ENCODE measurements around the gene TRIM14.
A peak's percentile ranks its signal among the peaks of the same experiment; 100 is the strongest.
"Not testable (repeated sequence)": the region's sequence is repeated elsewhere in the genome, so short reads cannot be mapped to it uniquely, and the experiment has no call there.

The TRIM14 gene

DNA sequence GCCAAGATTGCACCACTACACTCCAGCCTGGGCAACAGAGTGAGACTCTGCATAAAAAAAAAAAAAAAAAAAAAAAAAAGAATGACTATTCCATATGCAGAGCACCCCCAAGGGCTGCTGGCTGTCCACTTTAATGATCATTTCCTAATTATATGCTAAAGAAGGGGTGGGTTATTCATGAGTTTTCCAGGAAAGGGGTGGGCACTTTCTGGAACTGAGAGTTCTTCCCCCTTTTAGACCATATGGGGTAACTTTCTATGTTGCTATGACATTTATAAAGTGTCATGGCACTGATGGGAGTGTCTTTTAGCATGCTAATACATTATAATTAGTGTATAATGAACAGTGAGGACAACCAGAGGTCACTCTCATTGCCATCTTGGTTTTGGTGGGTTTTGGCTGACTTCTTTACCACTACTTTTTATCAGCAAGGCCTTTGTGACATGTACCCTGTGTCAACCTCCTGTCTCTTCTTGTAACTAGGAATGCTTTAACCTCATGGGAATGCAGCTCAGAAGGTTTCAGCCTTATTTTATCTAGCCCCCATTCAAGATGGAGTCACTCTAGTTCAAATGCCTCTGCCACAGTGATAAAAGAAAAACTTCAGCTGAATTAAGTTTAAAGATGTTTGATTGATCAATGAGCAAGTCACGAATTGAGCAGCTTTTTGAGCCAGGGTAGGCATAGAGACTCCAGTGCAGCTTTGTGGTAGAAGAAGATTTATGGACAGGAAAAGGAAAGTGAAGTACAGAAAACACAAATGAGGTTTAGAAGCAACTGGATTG is 69.5 kb downstream of the TRIM14 start:
- no peak for DNase-seq (ENCODE audit: low read depth in 2 of 2)

DNA sequence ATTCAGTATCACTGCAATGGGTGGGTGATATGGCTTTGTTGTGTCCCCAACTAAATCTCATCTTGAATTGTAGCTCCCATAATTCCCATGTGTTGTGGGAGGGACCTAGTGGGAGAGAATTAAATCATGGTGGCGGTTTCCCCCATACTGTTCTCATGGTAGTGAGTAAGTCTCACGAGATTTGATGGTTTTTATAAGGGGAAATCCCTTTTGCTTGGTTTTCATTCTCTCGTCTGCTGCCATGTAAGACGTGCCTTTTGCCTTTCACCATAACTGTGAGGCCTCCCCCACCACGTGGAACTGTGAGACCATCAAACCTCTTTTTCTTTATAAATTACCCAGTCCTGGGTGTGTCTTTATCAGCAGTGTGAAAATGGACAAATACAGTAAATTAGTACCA is 72.0 kb downstream of the TRIM14 start:
- DNase-seq (ENCODE audit: low read depth in 2 of 2): no peak

DNA sequence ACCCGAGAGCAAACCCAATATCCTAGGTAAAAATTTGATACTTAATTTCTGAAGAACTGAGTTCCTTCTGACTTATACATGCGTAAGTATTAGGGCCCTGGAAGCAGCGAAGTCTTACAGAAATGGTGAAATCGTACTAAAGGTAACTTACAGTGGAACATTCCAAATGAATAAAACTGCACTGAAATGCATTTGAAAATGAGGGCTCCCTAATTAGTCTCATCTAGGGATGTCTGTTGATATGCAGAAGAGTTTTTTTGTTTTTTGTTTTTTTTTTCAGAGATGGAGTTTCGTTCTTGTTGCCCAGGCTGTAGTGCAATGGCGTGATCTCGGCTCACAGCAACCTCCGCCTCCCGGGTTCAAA is 72.9 kb downstream of the TRIM14 start:
- no peak for DNase-seq (ENCODE audit: low read depth in 2 of 2)

DNA sequence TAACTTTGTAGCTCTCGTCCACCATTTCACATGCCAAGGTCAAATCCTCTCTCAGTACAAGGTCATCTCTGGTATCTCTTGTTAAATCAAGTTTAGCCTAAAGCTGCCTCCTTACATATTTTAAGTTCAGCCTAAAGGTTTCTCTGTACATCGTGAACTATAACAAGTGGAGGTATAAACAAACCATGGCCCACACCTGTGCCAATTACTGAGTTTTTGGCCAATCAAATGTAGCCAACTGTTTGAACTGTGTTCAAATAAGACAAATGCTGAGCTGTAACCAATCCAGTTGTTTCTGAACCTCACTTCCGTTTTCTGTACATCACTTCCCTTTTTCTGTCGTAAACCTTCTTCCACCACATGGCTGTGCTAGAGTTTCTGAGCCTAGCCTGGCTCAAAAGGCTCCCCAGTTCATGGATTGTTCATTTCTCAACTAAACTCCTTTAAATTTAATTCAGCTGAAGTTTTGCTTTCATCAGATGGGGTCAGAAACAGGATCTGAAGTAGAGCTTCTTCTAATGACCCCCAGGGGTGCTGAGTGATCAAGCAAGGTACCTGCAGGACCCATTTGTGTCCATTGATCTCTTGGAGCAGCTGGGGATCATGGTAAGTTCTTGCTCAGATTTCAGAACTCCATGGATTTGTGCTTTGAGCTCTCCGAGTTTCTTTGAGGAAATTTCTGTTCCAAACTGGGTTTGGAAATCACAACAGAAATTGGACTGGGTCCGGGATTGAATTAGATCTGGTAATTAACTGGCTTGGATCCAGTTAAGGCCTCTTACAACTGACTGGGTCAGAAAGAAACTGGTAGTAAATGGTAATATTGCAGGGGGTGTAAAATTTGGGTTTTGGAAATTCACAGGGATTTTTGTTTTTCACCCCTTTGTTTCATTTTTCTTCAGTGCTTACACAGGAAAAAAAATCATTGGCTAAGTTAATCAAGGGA is 73.5 kb downstream of the TRIM14 start:
- no peak for DNase-seq (ENCODE audit: low read depth in 2 of 2)

DNA sequence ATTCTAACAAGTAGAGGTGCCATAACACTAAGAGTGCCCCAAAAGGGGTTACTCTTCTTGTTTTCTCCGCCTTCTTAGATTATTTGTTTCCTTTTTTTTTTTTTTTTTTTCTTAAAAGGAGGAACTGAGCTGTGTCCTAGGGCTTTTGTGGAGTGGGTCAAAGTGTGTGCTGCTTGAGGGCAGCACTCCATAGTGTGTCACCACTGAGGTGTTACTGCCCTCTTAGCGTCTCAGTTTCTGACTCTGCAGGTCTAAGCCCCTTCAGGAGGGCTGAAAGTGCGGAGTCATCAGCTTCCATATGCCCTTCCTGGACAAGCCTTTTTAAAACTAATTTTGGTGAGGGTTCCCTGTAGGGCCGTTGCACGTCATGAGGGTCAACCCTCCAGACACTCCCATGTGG is 75.1 kb downstream of the TRIM14 start:
- DNase-seq (ENCODE audit: low read depth in 2 of 2): no peak

DNA sequence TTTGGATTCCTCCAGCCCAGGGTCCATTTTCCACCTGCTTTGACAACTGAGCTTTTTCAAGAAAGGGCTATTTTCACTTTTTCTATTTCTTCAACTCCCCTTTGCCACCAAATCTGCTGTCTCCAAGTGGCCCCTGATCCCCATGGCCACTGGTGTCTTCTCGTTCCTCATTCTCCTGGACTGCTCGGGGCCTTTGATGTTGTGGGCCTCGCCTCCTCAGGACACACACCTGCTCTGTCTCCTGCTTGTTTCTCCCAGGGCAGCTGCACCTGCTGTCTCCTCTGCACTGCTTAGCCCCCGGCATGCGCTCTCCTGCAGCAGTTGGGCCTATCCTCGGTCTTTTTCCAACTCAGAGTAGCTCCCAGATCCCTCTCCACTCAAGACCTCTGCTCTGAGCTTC is 78.8 kb downstream of the TRIM14 start:
- no peak for DNase-seq (ENCODE audit: low read depth in 2 of 2)

DNA sequence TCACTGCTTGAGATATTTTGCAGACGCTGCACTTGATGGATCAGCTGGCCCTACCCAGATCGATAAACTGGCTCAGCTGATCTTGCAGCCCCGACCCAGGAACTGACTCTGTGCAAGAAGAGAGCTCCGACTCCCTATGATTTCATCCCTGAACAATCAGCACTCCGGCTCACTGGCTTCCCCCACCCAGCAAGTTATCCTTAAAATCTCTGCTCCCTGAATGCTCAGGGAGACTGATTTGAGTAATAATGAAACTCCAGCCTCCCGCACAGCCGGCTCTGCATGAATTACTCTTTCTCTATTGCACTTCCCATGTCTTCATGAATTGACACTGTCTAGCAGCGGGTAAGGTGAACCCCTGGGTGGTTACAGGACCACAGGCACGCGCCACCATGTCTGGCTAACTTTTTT is 79.4 kb downstream of the TRIM14 start:
- DNase-seq (ENCODE audit: low read depth in 2 of 2): no peak

DNA sequence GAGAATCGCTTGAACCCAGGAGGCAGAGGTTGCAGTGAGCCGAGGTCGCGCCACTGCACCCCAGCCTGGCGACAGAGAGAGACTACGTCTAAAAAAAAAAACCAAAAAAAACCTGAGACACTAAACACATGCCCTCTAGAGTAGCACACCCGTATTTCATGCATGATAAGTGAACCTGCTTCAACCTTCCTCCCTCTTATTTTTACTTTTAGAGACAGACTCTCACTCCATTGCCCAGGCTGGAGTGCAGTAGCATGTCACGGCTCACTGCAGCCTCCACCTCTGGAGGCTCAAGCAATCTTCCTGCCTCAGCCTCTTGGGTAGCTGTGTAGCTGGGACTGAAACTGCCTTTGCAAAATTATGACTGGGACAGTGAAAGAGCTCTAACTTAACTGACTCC is 80.1 kb downstream of the TRIM14 start:
- DNase-seq (ENCODE audit: low read depth in 2 of 2): no peak

DNA sequence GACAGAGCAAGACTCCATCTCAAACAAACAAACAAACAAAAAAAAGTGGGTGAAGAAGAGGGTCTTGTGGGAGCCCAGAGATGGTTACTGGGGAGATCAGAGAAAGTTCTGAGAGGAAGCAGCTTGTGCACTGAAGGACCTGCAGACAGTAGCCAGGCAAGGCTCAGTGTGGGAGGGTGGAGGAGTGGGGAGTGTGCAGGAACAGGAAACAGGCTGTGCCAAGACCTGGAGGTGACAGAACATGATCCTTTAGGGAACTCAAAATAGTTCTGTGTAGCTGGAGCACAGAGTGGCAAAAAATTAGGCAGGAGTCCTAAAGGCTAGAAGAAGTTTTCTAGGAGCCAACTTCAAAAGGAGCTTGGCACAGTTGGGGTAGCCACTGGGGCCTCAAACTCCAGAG is 81.7 kb downstream of the TRIM14 start:
- DNase-seq (ENCODE audit: low read depth in 2 of 2): no peak

DNA sequence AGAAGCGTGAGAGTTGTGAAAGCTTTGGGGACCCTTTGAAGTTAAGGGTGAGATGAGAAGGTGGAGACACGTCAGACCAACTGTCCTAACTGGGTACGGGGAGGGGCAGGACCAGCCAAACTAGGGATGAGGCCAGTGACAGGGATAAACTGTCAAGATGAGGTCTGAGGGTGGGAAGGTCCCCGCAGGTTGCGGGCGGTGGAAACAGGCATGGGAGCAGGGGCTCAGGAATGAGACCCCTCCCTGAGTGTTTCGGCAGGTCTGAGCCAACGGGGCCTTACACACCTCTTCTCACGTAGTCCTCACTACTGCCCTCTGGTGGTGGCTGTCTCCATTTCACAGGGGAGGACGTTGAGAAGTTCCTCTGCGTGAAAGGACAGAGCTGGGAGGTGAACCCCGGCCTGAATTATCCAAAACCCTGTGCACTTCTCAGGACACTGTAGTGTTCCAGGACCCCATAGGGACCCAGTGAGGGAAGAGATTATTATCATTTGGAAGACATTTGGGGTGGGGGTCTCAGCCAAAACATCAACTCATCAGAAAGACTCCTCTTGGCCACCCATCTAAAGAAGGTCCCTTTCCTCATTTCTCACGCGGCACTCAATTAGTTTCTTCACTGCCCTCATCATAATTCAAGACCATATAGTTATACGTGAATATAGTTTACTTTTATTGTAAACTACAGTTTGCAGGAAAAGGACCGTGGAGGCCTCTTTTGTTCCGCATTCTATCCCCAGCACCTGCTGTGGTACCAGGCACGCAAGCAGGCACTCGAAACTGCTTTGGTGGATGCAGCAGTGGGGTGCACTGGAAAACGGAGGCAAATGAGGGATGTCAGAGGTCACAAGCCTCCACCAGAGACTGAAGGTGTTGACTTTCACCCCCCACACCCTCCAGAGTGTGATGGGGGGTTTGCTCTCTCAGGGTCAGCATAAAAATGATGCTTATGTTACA is 84.2 kb downstream of the TRIM14 start:
- DNase-seq (ENCODE audit: low read depth in 2 of 2): peak; percentile 78 to 94

DNA sequence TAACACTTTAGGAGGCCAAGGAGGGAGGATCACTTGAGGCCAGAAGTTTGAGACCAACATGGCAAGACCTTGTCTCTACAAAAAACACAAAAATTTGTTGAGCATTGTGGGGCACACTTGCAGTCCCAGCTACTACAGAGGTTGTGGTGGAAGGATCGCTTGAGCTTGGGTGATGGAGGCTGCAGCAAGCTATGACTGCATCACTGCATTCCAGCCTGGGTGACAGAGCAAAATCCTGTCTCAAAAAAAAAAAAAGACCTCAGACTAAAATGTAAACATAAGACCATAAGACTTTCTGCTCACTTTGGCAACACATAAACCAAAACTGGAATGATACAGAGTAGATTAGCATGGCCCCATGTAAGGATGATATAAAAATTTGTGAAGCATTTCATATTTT is 87.1 kb downstream of the TRIM14 start:
- no peak for DNase-seq (ENCODE audit: low read depth in 2 of 2)

DNA sequence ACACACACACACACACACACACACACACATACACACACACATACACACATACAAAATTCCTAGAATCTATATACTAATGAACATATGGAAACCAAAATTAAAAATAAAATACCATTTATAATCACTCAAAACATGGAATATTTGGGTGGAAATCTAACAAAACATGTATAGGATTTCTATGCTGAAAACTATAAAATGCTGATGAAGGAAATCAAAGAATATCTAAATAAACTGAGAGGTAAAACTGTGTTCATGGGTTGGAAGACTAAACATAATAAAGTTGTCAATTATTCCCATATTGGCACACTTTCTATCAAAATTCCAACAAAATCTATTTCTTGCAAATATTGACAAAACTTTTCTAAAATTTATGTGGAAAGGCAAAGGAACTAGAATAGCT is 87.9 kb downstream of the TRIM14 start:
- no peak for DNase-seq (ENCODE audit: low read depth in 2 of 2)

DNA sequence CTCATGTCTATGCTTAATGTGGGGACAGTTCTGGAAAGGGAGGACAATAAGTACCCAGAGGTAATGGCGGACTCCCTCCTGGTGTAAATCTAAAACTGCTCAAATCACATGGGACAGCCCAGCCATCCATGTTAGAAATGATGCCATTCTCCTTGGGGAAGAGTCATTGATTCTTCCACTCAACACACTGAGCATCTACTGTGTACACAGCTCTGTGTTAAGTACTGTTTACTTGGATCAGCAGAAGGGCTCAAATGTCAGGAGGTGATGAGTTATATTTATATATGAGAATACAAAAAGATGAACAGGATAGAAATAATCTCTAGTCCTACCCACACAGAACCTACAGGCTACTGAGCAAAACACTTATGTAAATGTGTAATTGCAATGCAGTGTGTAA is 94.3 kb downstream of the TRIM14 start:
- no peak for DNase-seq (ENCODE audit: low read depth in 2 of 2)

DNA sequence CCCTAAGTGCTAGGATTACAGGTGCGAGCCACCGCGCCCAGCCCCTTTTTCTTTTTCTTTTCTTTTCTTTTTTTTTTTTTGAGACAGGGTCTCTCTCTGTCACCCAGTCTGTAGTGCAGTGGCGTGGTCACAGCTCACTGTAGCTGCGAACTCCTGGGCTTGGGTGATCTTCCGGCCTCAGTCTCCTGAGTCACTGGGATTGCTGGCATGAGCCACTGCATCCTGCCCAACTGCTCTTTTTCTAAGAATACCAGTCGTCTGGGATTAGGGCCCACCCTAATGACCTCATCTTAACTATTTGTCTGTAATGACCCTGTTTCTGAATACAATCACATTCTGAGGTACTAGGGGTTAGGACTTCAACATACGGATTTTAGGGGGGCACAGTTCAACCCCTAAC is 96.6 kb downstream of the TRIM14 start:
- no peak for DNase-seq (ENCODE audit: low read depth in 2 of 2)

DNA sequence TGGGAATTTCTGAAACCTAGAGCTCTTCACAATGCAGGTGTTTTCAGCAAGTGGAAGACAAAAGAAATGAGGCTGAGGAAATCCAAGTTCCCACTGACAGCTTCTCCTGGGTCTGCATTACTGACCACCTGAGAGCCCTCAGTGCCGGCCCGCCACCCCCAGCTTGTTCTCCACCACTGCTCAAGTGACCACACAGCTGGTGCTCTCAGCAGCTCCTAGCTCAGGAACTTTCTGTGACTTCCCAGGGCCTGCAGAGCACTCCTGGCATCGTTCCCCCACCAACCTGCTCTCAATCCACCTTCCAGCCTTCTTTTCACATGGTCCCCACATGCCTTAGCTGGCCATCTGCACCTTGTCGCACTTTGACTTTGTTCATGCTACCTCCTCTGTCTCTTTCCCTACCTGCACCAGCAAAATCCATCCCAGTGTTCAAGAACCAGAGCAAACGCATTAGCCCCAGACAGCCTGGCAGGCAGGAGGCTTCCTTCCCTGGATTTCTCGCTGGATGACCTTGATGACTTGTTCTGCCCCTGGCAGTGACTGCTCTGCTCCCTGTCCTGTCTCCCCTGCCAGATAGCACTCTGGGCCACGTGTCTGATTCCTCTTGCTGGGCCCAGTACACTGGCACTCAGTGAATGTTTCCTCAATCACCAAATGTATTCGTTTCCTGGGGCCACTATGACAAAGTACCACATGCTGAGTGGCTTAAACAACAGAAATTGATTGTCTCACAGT is 97.5 kb downstream of the TRIM14 start:
- no peak for DNase-seq (ENCODE audit: low read depth in 2 of 2)

DNA sequence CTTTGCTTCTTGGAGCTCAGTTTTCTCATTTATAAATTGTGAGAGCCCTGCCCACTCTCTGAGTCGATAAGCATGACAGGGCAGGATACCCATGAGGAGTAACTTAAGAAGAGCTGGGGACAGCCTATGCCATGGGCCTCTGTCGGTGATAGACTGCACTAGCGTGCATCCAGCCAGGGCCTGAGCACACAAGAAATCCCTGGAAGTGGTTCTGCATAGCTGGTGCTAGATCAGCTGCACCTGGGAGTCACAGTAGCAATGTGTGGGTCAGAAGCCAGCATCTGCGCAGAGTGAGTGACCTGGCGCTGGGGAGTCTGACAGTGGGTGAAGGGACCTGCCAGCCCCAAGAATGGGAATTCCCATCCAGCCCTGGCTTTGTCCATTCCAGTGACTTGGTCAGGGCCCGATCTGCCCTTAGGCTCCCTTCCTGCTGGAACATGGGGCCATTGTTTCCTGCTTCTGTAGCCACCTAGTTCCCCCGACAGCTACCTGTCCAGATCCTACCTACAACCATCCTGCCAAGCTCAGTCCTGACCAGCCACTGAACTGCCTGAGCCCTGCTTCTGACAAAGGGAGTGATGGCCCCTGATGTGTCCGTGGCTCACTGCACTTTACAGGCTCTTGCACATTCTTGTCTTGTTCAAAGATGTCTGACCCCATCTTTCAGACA is 98.4 kb downstream of the TRIM14 start:
- DNase-seq (ENCODE audit: low read depth in 2 of 2): no peak

DNA sequence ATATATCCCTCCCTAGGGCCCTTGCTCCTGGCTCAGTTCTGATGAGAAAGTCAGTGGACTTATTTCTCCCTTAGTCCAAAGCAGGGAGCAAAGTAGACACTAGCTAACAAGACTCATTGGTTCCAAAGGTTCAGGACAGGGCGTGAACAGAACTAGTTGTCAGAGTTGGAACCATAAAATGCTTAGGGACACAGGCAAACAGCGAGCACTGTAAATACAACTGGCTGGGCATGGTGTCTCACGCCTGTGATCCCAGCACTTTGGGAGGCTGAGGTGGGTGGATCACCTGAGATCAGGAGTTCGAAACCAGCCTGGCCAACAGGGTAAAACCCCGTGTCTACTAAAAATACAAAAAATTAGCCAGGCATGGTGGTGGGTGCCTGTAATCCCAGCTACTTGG is 99.2 kb downstream of the TRIM14 start:
- DNase-seq (ENCODE audit: low read depth in 2 of 2): not testable (repeated sequence)

All from stimulated activated CD4-positive, alpha-beta T cell treated with anti-CD3 and anti-CD28 coated beads, Interleukin-12 subunit alpha, Interleukin-12 subunit beta, amount 100 ng/mL, for 24 hours (primary cell).